ENCODE data around the gene ANKS4B.
"Not testable (repeated sequence)": the region's sequence is repeated elsewhere in the genome, so short reads cannot be mapped to it uniquely, and the experiment has no call there.

ANKS4B gene

DNA sequence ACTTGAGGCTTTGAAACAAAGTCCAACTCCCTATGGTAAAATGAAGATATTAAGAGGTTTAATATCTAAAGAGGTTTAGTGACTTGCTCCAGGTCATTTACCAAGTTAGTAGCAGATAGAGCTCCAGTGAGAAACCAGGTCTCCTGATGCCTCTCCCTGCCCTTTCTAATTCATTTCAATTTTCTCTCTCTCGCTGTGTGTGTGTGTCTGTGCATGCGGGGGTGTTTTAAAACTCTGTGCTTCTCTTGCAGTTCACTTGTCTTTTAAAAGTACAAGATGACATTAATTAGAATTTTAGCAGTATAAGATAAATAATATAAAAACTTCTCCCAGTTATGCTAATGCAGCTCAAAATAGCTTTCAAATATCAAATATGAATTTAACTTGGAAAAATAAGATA, 13.9 kb upstream of the ANKS4B start:
- DNase-seq (ENCODE audit: low read depth): no peak

DNA sequence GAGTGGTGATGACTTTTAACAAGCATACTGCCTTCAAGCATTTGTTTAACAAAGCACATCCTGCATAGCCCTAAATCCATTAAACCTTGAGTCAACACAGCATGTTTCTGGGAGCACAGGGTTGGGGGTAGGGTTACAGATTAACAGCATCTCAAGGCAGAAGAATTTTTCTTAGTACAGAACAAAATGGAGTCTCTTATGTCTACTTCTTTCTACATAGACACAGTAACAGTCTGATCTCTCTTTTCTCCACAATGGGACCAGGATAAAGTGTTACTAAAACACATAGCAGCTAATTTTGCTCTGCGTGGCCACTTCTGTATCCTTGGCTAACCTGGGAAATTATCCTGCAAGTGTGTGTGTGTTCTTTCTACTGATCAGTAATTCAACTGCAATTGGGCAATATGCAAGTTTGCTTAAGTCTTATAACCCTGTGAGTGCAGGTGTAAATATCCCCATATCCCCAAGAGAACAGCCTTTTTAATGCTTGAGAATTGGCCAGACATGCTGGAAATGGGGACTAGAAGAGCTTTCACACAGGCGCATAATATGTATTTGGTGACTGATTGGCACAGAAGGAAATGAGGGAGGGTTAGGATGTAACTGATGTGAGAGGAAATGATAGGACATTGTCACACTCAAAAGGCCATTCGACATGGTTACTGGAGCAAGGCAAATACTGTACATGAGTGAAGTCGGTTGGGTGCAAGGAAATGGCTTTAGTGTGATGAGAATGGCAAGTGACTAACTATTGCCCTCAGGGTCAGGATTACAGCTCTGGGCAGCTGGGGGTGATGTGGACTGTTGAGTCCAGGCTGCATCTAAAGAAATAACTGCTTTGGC, 10.8 kb upstream of the ANKS4B start:
- DNase-seq (ENCODE audit: low read depth): no peak

DNA sequence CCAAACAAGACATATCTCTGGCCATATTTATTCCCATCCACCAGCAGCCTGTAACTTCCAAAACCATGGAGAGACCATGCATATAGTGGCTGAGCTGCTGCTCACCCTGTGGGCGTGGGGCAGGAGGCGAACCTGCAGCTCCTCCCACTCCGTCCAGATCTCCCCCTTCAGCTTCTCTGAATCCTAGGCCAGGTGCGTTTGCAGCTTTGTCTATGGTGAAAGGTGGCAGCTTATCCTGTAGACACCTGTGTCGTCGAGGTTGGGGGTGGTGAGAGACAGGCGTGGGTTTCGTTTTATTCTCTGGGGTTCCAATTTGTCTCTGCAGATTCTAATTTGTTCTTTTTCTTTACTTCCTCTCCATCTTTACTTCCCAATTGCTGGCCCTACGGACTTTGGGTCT, 9.7 kb upstream of the ANKS4B start:
- DNase-seq (ENCODE audit: low read depth): no peak

DNA sequence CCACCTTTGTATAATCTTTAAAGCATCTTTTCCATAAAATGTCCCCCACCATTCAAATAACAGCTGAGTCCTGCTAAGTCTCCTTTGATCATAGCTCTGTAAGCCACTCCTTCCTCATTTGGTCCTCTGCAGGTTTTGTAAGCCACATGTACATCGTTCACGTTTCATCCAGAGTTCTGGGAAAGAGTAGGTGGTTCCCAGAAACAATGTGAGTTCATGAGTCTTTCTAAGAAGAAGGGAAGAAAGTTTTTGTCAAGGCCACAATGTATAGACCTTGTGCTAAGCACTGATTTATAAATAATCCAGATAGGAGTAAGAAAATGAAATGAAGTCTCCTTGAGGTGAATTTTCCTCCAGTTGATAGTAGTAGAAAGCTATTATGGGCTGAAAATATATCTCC, 8.7 kb upstream of the ANKS4B start:
- DNase-seq (ENCODE audit: low read depth): no peak

DNA sequence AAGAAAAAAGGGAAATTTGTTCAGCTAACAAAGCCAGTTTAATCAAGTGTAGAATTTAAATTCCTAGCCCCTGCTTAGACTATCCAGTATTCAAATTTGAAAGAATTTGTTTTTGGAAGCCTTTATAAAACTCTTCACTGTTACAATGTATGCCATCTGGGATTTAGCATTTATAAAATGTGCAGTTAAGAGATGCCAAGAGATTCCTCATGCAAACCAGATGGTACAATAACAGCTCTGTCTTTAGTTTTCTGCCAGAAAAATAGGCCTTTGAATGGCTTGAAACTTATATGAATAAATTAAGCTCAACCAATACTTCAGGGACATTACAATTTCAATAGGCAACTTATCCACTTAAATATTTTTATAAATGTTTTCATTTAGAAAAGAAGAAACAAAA, 6.8 kb upstream of the ANKS4B start:
- DNase-seq (ENCODE audit: low read depth): no peak

DNA sequence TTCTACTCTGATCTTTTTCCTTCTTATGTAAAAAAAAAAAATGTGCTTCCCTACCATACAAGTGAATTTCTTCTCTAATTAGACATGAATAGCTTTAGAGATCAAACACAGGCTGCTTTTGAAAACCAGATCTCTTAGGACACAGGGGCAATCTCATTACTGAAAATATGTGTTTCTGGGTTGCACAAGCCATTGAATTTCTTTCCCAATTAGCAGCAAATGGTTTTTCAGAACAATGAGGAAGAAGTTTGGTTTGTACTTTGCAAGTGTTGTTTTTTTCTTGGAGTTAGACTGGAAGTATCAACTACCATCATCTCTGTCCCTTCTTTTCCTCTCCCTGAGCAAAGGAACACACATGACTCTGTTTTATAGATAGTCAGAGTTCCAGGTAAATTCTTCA, 5.6 kb upstream of the ANKS4B start:
- DNase-seq (ENCODE audit: low read depth): no peak

DNA sequence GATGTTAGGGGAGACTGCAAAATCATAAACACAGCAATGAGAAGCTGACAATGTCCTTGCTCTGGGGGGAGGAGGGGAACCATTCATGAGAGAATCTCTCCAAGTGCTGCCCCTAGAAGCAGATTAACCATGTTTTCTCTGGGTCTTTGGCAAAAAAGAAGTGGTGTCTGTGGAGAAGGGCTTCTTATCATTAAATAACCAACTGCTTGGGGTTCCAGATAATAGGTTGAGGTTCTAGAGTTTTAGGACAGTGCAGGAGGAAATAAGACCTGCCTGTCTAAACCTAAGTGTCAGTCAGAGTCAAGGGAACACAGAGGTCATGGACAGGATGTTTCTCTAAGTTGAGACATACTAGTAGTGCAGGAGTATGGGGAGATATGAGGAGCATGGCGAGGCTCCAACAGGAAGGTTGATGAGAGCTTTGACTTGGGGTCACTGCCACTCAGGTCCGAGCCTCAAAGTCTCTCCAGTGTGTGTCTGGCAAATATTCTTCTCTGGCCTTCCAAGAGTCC, 5.1 kb upstream of the ANKS4B start:
- DNase-seq (ENCODE audit: low read depth): no peak

DNA sequence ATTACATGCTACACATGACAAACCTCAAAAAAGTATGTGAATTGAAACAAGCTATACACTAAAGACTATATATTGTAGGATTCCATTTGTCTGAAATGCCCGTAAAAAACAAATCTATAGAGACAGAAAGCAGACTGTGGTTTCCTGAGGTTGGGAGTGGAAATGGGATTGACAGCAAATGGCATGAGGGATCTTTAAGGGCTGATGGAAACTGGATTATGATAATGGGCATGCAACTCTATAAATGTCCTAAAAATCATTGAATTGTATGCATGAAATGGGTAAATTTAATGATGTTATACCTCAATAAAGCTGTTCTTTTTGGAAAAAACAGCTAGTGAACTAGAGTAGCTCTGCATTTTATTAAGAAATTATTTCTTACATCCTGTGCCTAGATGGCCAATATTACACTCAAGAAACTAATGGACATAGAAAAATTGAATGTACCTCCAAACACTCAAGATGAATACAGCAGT, 416 bp upstream of the ANKS4B start:
- no peak for DNase-seq (ENCODE audit: low read depth)

DNA sequence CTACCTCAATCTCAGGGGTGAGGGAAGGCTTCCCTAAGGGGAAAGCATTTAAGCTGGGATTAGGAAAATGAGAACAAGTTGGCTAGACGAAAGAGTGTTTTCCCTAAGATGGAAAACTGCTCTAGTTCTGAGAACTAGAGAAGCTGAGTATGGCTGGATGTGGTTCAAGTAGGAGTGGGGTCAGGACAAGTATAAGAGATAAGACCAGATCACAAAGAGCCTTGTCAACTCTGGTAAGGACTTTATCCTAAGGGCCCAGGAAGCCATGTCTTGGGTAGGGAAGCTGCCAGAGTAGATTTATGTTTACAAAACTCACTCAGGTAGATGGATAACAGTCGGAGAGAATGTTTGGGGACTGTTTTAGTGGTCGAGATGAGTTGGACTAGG, 1.7 kb downstream of the ANKS4B start:
- no peak for DNase-seq (ENCODE audit: low read depth)

DNA sequence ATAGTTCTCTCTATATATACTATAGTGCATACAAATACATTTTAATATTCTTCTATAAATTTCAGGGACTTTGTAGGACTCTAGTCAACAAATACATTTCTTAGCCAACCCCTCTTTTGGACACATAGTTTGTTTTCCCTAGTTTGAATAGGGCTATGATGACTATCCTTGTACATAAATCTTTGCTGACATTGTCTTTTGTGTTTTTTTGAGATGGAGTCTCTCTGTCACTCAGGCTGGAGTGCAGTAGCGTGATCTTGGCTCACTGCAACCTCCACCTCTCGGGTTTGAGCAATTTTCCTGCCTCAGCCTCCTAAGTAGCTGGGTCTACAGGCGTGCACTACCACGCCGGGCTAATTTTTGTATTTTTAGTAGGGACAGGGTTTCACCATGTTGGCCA, 3.3 kb downstream of the ANKS4B start:
- no peak for DNase-seq (ENCODE audit: low read depth)

DNA sequence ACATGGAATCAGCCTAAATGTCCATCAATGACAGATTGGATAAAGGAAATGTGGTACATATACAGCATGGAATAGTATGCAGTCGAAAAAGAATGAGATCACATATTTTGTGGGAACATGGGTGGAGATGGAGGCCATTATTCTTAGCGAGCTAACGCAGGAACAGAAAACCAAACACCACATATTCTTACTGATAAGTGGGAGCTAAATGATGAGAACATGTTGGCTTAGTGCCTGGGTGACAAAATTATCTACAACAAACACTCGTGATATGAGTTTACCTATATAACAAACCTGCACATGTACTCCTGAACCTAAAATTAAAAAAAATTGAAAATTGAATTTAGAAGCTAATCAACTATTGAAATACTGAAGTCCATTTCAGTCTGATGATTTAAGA, 6.1 kb downstream of the ANKS4B start:
- DNase-seq (ENCODE audit: low read depth): no peak

DNA sequence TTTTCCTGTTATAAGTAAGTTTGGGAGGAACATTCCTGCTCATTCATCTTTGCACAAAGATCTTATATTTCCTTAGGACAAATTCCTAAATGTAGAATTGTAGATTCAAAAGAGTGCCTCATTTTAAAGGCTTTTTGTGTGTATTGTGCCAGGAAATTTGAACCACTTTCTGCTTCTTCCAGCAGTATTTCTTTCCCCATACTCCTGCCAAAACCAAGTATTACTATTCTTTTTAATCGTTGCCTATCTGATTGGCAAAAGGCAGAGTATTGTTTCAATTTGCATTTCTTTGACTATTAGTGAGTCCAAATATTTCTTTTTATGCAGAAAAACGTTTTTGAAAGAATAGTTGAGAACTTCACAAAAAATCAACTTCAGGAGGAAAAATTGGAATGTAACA, 9.3 kb downstream of the ANKS4B start:
- DNase-seq (ENCODE audit: low read depth): no peak

DNA sequence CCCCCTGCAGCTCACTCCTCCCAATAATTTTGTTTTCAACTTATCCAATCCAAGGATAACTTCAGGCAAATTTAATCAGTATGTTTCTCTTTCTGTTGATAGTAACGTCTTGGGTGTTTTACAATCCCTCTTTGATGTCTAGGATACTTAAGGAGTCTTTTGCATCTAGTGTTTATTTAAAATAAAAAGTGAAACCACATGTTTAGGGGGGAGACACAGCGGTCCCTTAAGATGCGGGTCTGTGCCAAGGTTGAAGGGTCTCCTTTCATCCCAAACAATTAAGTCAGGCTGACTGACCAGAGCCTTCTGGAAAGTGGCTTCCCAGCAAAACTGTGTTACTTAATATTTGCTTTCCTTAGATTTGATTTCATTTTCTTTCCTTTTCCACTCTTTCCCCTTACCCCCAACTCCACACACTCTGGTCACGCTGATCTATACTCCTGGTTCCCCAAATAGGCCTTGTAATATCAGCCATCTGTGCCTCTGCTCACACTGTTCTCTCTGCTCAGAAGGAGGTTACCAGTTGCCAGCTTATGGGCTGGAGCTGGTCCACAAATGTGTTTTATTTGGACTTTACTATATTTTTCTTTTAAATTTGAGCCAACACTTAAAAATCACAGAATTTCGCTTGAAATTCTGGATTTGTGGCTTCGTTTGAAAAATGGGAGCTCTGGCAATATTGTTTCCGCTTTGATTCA, 11.2 kb downstream of the ANKS4B start:
- no peak for DNase-seq (ENCODE audit: low read depth)

DNA sequence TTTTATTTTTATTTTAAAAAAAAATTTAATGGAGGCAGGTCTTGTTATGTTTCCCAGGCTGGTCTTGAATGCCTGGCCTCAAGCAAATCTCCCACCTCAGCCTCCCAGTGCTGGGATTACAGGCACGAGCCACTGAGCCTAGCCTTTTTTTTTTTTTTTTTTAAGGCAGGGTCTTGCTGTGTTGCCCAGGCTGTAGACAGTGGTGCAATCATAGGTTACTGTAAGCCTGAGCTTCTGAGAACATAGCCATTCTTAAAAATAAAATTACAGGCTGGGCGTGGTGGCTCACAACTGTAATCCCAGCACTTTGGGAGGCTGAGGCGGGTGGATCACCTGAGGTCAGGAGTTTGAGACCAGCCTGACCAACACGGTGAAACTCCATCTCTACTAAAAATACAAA, 14.7 kb downstream of the ANKS4B start:
- DNase-seq (ENCODE audit: low read depth): not testable (repeated sequence)

DNA sequence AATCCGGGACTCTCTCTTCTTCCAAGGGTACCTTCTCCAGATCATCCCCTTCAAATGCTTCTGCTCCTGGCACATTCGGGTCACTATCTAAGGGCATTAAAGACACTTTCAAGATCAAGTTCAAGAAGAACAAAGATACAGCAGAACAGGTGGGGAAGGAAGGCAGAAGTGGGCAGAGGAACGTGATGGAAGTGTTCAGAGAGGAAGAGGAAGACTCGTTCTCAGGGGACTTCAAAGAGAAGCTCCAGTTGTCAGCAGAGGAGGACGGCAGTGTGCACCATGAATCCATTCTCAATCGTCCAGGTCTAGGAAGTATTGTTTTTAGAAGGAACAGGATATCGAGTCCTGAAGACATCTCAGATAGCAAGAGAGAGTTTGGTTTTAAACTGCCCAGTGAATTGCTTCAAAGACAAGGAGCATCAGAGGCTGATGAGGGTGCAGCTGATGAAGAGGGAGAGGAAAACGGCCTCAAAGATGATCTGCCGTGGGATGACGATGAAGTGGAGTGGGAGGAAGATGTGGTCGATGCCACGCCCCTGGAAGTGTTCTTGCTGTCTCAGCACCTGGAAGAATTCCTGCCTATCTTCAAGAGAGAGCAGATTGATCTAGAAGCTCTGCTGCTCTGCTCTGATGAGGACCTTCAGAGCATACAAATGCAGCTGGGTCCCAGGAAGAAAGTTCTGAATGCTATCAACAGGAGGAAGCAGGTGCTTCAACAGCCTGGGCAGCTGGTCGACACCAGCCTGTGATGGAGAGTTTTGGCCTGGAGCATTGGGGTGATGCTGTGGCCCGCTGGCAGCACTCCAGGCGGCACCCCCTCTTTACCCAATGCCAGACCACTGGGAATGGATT, 16.8 kb downstream of the ANKS4B start:
- DNase-seq (ENCODE audit: low read depth): no peak

DNA sequence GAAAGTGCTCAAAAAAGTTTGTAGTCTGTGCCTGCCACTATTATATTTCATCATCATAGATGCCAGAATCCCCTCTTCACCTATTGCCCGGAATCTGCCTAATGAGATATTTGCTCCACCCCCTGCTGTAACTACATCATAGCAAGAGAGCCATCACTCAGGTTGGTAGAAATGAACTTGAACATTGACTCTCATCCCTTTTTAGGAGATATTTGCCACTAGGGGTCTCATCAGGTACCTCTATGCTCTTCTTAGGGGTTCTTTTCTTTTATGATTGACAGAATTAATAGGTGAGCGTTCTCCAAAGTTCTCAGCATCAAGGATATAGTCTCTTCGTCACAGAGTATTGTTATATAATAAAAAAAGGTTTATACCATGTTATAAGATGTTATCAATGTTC, 20.0 kb downstream of the ANKS4B start:
- no peak for DNase-seq (ENCODE audit: low read depth)

DNA sequence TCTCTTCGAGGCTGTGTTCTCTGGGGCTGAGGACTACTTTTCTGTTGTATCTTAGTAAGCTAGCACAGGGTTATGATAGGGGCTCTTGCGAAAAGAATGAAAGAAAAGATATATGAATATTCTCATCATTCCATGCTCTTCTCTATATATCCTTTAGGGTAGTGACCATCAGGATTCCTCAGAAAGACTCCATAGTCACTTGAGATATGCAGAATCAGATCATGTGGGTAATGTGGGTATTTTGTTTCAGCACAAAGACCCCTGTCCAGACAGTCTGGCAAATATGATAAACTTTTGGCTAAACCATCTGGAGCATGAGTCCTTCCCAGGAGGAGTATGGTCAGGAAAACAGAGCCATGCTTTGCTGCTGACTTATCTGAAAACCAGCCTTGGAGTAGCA, 23.1 kb downstream of the ANKS4B start:
- no peak for DNase-seq (ENCODE audit: low read depth)

DNA sequence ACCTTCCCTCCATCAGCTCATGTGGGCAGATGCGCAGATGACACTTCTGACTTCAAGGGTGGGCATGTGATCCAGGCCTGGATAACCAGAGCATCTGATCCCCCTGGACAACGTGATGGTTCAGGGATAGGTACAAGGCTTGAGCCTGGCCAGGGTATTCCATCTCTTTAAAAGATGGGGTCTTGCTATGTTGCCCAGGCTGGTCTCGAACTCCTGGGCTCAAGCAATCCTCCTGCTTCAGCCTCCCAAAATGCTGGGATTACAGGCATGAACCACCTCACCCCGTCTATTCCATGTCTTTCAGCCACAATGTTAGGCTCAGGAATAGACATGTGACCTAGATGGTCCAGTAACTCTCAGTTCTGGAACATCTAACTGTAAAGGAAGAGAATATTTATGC, 23.8 kb downstream of the ANKS4B start:
- DNase-seq (ENCODE audit: low read depth): no peak

DNA sequence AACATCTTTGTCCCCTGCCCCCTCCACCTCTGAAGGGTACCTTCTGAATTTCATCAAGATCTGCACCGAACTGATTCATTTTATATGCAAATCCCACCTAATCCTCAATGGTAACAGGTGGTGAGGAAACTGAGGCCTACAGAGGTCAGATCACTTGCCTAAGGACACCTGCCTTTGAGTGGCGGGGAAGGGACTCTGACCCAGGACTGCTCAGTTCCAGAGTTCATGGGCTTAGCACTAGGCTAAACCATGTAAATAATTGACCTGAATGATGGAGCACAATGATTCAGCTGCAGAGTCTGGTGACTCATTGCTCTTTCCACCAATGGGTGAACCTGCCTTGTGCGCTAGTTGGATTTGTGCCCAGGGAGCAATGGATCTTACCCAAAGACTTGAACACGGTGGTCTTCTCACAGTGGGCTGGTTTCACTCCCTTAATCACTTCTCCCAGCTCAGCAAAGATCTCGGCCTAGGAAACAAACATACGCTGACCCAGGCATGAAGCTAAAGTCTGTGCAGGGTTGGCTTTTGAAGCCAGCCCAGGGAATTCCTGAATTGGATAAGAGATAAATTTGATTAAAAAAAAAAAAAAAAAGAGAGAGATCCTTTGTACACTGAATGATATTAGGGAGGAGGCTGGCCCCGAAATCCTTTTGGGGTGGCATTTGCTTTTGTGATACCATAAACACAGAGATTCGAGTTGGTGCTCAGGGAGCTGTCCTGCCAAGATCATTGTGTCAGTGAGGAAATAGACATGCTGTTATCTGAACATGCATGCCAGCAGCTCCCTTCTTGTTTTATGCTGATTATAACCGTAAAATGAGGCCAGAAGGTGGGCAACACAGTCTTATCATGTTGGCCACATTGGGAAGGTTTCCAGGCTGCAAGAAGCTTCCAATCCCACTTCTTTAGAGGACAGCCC, 27.6 kb downstream of the ANKS4B start:
- DNase-seq (ENCODE audit: low read depth): no peak

DNA sequence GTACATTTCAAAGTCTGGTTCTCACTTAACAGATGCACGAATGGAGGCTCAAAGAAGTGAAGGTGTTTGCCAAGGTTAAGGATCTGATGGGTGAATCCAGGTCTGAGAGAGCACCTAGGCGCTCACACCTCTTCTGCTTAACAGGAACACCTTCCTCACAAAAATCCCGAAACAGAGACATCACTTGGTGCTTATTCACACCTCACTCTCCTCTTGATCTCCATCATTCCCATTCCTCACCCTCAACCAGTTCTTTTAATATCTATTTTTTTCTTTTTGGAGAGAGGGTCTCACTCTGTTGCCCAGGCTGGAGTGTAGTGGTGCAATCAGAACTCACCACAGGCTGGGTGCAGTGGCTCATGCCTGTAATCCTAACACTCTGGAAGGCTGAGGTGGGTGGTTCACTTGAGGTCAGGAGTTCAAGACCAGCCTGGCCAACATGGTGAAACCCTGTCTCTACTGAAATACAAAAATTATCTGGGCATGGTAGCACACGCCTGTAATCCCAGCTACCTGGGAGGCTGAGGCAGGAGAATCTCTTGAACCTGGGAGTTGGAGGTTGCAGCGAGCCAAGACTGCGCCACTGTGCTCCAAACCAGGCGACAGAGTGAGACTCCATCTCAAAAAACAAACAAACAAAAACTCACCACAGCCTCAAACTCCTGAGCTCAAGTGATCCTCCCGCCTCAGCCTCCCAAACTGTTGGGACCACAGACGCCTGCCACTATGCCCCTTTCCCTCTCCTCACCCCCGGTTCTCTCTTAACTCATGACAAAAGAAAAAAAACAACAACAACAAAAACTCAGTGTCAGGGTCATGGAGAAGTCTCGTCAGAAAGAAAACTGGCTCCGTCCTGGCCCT, 29.5 kb downstream of the ANKS4B start:
- DNase-seq (ENCODE audit: low read depth): no peak

Data from stimulated activated CD8-positive, alpha-beta memory T cell treated with anti-CD3 and anti-CD28 coated beads, Interleukin-15, amount 100 ng/mL, for 1 hour (primary cell).